ENCODE results near the gene PAMR1. TPM values are rescaled to one million over a fixed set of nuclear protein-coding genes. Genes with fewer than 3 reads are reported as not detected.

The PAMR1 gene
- total RNA-seq, 2 experiments from 2014 or later: not detected

- CTCF ChIA-PET: interaction anchor here (0.7 to 7.0 kb wide), 3 partner anchors 146 to 462 kb away, joined by 3 to 78 read pairs (median 6); no protein-coding TSS in a partner anchor
- H3K4me3 Mint-ChIP-seq: no peak overlapping the region
- DNase-seq: no peak
- H3K9me3 Mint-ChIP-seq: no peaks in the 10 kb centered on the region
- H3K27me3 Mint-ChIP-seq (ENCODE audit: low read depth): no peaks in the 10 kb centered on the region
- H3K36me3 Mint-ChIP-seq (ENCODE audit: low read depth): no peaks in the 10 kb centered on the region
- H3K4me1 Mint-ChIP-seq (ENCODE audit: low read depth): peaks cover 42% of the 10 kb centered on the region
- intact Hi-C loops (cut with micrococcal nuclease): no loop called here
- H3K27ac Mint-ChIP-seq: no peak overlapping the region
These were observed 136.3 kb downstream of the PAMR1 start for GRCh38 chr11:35389112-35389511.

GRCh38 chr11:35388061-35388460 is 137.4 kb downstream of the PAMR1 start:
- Mint-ChIP-seq H3K4me3 (no peak overlapping the region), H3K36me3 (ENCODE audit: low read depth) (no peaks in the 10 kb centered on the region), H3K27ac (no peak overlapping the region), H3K27me3 (ENCODE audit: low read depth) (no peaks in the 10 kb centered on the region), H3K4me1 (ENCODE audit: low read depth) (peaks cover 42% of the 10 kb centered on the region), H3K9me3 (no peaks in the 10 kb centered on the region)
- no peak for DNase-seq
- CTCF ChIA-PET: interaction anchor here (7.0 kb wide), 1 partner anchor 461 kb away, joined by 78 read pairs; no protein-coding TSS in a partner anchor
- intact Hi-C loops (cut with micrococcal nuclease): no loop called here

- H3K4me3 Mint-ChIP-seq: no peak overlapping the region
- DNase-seq: no peak
- intact Hi-C loops (cut with micrococcal nuclease): no loop called here
- no peaks in the 10 kb centered on the region for H3K9me3 Mint-ChIP-seq
- H3K27me3 Mint-ChIP-seq (ENCODE audit: low read depth): no peaks in the 10 kb centered on the region
- no peak overlapping the region for H3K27ac Mint-ChIP-seq
- CTCF ChIA-PET: no interaction called here
- H3K36me3 Mint-ChIP-seq (ENCODE audit: low read depth): no peaks in the 10 kb centered on the region
- H3K4me1 Mint-ChIP-seq (ENCODE audit: low read depth): peaks cover 40% of the 10 kb centered on the region
These were observed 138.1 kb downstream of the PAMR1 start for GRCh38 chr11:35387111-35387982.

- Mint-ChIP-seq H3K36me3 (ENCODE audit: low read depth) (no peaks in the 10 kb centered on the region), H3K4me3 (no peak overlapping the region), H3K9me3 (no peaks in the 10 kb centered on the region), H3K4me1 (ENCODE audit: low read depth) (peaks cover 17% of the 10 kb centered on the region), H3K27ac (no peak overlapping the region), H3K27me3 (ENCODE audit: low read depth) (no peaks in the 10 kb centered on the region)
- CTCF ChIA-PET: interaction anchor here (0.7 kb wide), 1 partner anchor 798 kb away, joined by 3 read pairs; no protein-coding TSS in a partner anchor
- intact Hi-C loops (cut with micrococcal nuclease): no loop called here
- no peak for DNase-seq
These were observed 141.5 kb downstream of the PAMR1 start for GRCh38 chr11:35383953-35384352.

Other genes starting within 250 kb of the PAMR1 start
- gene SLC1A2, start 106.1 kb downstream of the PAMR1 start, total RNA-seq: not detected
- under 1 TPM; 0.77 to 0.98 TPM for gene FJX1, start 92.8 kb upstream of the PAMR1 start, total RNA-seq
- 10 to 100 TPM; 35.0 to 37.8 TPM for gene TRIM44, start 137.2 kb upstream of the PAMR1 start, total RNA-seq